Hematopoietic multipotent progenitor cell treated with erythropoietin and hydrocortisone succinate and interleukin-3 and kit ligand, for 6 days (in vitro differentiated cells): ENCODE results near the gene ARHGAP32.

ENCODE experiments used
- DNase-seq: peaks from one replicate; pipeline ENCODE4 v3.0.0-alpha.2; 2015

Gene ARHGAP32

GRCh38 chr11:128948583-128948982 is 243.5 kb downstream of the ARHGAP32 start:
- DNase-seq = no peak

- no peak for DNase-seq
Measured at GRCh38 chr11:128947773-128948172, 244.4 kb downstream of the ARHGAP32 start.

GRCh38 chr11:128946648-128947047 is 245.5 kb downstream of the ARHGAP32 start:
- no peak for DNase-seq

GRCh38 chr11:128943428-128943976 is 248.6 kb downstream of the ARHGAP32 start:
- DNase-seq = no peak

GRCh38 chr11:128942817-128943427 is 249.2 kb downstream of the ARHGAP32 start, which contains the start of gene TP53AIP1:
TP53AIP1 (minus strand) TSS chr11:128942871; CDS start chr11:128937818, 5,053 bp downstream.
- no peak for DNase-seq

- DNase-seq = no peak
Measured at GRCh38 chr11:128942272-128942612, 249.9 kb downstream of the ARHGAP32 start.

- no peak for DNase-seq
Measured at GRCh38 chr11:128941573-128942271, 250.4 kb downstream of the ARHGAP32 start.

GRCh38 chr11:128941110-128941509 is 251.0 kb downstream of the ARHGAP32 start:
- DNase-seq = no peak

GRCh38 chr11:128940603-128941002 is 251.5 kb downstream of the ARHGAP32 start:
- no peak for DNase-seq

- no peak for DNase-seq
Measured at GRCh38 chr11:128940156-128940555, 252.0 kb downstream of the ARHGAP32 start.

- DNase-seq = no peak
Measured at GRCh38 chr11:128939591-128939990, 252.5 kb downstream of the ARHGAP32 start.

- DNase-seq = no peak
Measured at GRCh38 chr11:128938156-128938885, 253.8 kb downstream of the ARHGAP32 start.

GRCh38 chr11:128937480-128937879 is 254.6 kb downstream of the ARHGAP32 start:
- no peak for DNase-seq

- DNase-seq = no peak
Measured at GRCh38 chr11:128936606-128937251, 255.4 kb downstream of the ARHGAP32 start.

GRCh38 chr11:128934926-128935325 is 257.2 kb downstream of the ARHGAP32 start:
- DNase-seq = no peak

- DNase-seq = no peak
Measured at GRCh38 chr11:128934351-128934750, 257.8 kb downstream of the ARHGAP32 start.

GRCh38 chr11:128933481-128934178 is 258.5 kb downstream of the ARHGAP32 start:
- DNase-seq = no peak

- DNase-seq = no peak
Measured at GRCh38 chr11:128931668-128932067, 260.5 kb downstream of the ARHGAP32 start.

- DNase-seq = no peak
Measured at GRCh38 chr11:128931066-128931465, 261.1 kb downstream of the ARHGAP32 start.

GRCh38 chr11:128929991-128930390 is 262.1 kb downstream of the ARHGAP32 start:
- no peak for DNase-seq

- DNase-seq = no peak
Measured at GRCh38 chr11:128929468-128929867, 262.7 kb downstream of the ARHGAP32 start.

GRCh38 chr11:128928400-128928799 is 263.7 kb downstream of the ARHGAP32 start:
- DNase-seq = no peak
